ENCODE results near the gene PHLDA3.

PHLDA3 gene

GRCh38 chr1:201443747-201444146 lies 25.2 kb downstream of the PHLDA3 start:
- H3K4me3 ChIP-seq = no peak overlapping the region
- DNase-seq = no peak
- no peak overlapping the region for H3K27ac ChIP-seq
- H3K9me3 ChIP-seq = no peaks in the 10 kb centered on the region
- no peaks in the 10 kb centered on the region for H3K36me3 ChIP-seq
- TF ChIP-seq, protein P1, sequence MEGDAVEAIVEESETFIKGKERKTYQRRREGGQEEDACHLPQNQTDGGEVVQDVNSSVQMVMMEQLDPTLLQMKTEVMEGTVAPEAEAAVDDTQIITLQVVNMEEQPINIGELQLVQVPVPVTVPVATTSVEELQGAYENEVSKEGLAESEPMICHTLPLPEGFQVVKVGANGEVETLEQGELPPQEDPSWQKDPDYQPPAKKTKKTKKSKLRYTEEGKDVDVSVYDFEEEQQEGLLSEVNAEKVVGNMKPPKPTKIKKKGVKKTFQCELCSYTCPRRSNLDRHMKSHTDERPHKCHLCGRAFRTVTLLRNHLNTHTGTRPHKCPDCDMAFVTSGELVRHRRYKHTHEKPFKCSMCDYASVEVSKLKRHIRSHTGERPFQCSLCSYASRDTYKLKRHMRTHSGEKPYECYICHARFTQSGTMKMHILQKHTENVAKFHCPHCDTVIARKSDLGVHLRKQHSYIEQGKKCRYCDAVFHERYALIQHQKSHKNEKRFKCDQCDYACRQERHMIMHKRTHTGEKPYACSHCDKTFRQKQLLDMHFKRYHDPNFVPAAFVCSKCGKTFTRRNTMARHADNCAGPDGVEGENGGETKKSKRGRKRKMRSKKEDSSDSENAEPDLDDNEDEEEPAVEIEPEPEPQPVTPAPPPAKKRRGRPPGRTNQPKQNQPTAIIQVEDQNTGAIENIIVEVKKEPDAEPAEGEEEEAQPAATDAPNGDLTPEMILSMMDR (IDR thresholded peaks at IDR 0.05) = no peak
- intact Hi-C loops (cut with DNase I; ENCODE audit: low total_unique reads) = no loop called here
- no peaks in the 10 kb centered on the region for H3K27me3 ChIP-seq
- peaks cover 0 to 10% (median 5%) of the 10 kb centered on the region in 4 donors for H3K4me1 ChIP-seq

DNA sequence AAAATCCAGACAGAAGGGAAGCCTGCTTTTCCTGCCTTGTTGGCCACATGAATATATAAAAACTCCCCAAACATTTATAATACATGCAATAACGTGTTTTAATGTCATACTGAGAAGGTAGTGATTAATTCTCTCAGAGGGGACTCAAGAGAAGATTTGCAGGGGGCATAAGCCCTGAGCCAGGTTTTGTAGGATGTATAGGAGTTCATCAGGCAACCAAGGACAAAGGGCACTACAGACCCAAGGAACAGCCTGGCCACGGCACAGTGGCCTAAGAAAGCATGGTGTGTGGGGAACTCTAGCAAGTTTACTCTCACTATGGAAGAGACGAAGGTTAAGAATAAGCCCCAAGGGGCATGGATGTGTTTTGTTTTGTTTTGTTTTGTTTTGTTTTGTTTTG lies 32.0 kb downstream of the PHLDA3 start:
- H3K9me3 ChIP-seq = no peaks in the 10 kb centered on the region
- H3K36me3 ChIP-seq = no peaks in the 10 kb centered on the region
- TF ChIP-seq, protein P1 (IDR thresholded peaks at IDR 0.05) = no peak
- no peak overlapping the region for H3K27ac ChIP-seq
- H3K4me1 ChIP-seq = peaks cover 0 to 10% (median 2%) of the 10 kb centered on the region in 4 donors
- intact Hi-C loops (cut with DNase I; ENCODE audit: low total_unique reads) = no loop called here
- H3K4me3 ChIP-seq = no peak overlapping the region
- no peak for DNase-seq
- no peaks in the 10 kb centered on the region for H3K27me3 ChIP-seq

DNA sequence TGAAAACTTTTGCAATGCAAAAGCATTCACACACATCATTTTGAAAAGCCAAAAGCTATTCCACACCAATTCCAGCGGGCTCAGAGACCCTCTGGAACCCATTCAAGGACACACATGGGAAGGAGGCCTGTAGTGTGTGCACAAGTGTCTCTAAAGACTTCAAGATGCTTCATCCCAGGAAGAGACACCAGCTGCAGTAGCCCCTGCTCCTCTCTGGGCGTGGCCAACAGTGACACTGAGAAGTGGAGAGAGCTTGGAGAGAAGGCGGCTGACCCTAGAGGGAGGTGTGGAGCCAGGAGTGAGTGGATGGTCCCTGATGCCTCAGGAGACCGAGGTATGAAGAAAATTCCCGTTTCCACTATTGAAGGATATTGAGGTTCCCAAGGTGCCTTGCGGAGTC lies 32.6 kb downstream of the PHLDA3 start:
- Histone ChIP-seq H3K4me3 (no peak overlapping the region), H3K4me1 (peaks cover 0 to 10% (median 2%) of the 10 kb centered on the region in 4 donors), H3K9me3 (no peaks in the 10 kb centered on the region), H3K27ac (no peak overlapping the region), H3K27me3 (peaks cover 0 to 4% of the 10 kb centered on the region in 2 donors), H3K36me3 (no peaks in the 10 kb centered on the region)
- TF ChIP-seq, protein P1 (IDR thresholded peaks at IDR 0.05) = no peak
- intact Hi-C loops (cut with DNase I; ENCODE audit: low total_unique reads) = no loop called here
- no peak for DNase-seq

- no peak overlapping the region for H3K27ac ChIP-seq
- H3K36me3 ChIP-seq = no peaks in the 10 kb centered on the region
- TF ChIP-seq, protein P1 (IDR thresholded peaks at IDR 0.05) = no peak
- H3K4me1 ChIP-seq = peaks cover 0 to 10% (median 2%) of the 10 kb centered on the region in 4 donors
- no peaks in the 10 kb centered on the region for H3K9me3 ChIP-seq
- peaks cover 0 to 8% of the 10 kb centered on the region in 2 donors for H3K27me3 ChIP-seq
- no peak overlapping the region for H3K4me3 ChIP-seq
- no peak for DNase-seq
- intact Hi-C loops (cut with DNase I; ENCODE audit: low total_unique reads) = no loop called here
Measured at GRCh38 chr1:201434266-201434665, 34.7 kb downstream of the PHLDA3 start.

- no peaks in the 10 kb centered on the region for H3K36me3 ChIP-seq
- intact Hi-C loops (cut with DNase I; ENCODE audit: low total_unique reads) = no loop called here
- TF ChIP-seq, protein P1 (IDR thresholded peaks at IDR 0.05) = no peak
- H3K9me3 ChIP-seq = no peaks in the 10 kb centered on the region
- no peak overlapping the region for H3K27ac ChIP-seq
- no peak overlapping the region for H3K4me3 ChIP-seq
- peaks cover 0 to 8% of the 10 kb centered on the region in 2 donors for H3K27me3 ChIP-seq
- no peak for DNase-seq
- peaks cover 0 to 10% (median 2%) of the 10 kb centered on the region in 4 donors for H3K4me1 ChIP-seq
Measured at GRCh38 chr1:201433609-201434008, 35.4 kb downstream of the PHLDA3 start.

GRCh38 chr1:201430776-201431175 lies 38.2 kb downstream of the PHLDA3 start:
- H3K27me3 ChIP-seq = peaks cover 0 to 13% of the 10 kb centered on the region in 2 donors
- H3K9me3 ChIP-seq = no peaks in the 10 kb centered on the region
- H3K4me1 ChIP-seq = peaks cover 0 to 7% (median 2%) of the 10 kb centered on the region in 4 donors
- TF ChIP-seq, protein P1 (IDR thresholded peaks at IDR 0.05) = no peak
- no peak overlapping the region for H3K4me3 ChIP-seq
- no peak for DNase-seq
- H3K27ac ChIP-seq = no peak overlapping the region
- H3K36me3 ChIP-seq = no peaks in the 10 kb centered on the region
- intact Hi-C loops (cut with DNase I; ENCODE audit: low total_unique reads) = no loop called here
